GM10248 (cell line): ENCODE results near the gene CSF2.

Experiments used
- CTCF ChIA-PET: fragments of 300-600 bp; sonication (Branson Sonifier 250); formaldehyde crosslinking; extraction: SDS; loops from one replicate; lab custom pipeline; 2021; ENCODE audit warnings: antibody characterized with exemption; lab: Yijun Ruan, JAX
- POLR2A ChIA-PET: fragments of 350-650 bp; sonication (Branson Sonifier 250); formaldehyde crosslinking; extraction: SDS; loops from one replicate; lab custom pipeline; 2020; ENCODE audit warnings: antibody characterized with exemption; lab: Yijun Ruan, JAX
- DNase-seq: peaks from one replicate; pipeline ENCODE4 v3.0.0; 2012; ENCODE audit errors: extremely low spot score
- CTCF ChIP-seq: IDR thresholded peaks from 2 replicates; pipeline ENCODE4 v1.5.1; 2012; ENCODE audit warnings: mild to moderate bottlenecking, low read depth; ENCODE audit errors: extremely low read depth, missing control alignments, control extremely low read depth

Gene CSF2

GRCh38 chr5:132060501-132061161 lies 13.0 kb upstream of the CSF2 start, which contains the start of gene IL3:
Gene IL3, plus strand, starts transcription at chr5:132060655. Its CDS starts 52 bp downstream, at chr5:132060707.
- POLR2A ChIA-PET = no interaction called here
- CTCF ChIA-PET = interaction anchor here (1.0 to 8.5 kb wide), 8 partner anchors 6 to 637 kb away, joined by 3 to 105 read pairs (median 14); no protein-coding TSS in a partner anchor
- DNase-seq = no peak
- no peak for TF ChIP-seq CTCF

- ChIA-PET CTCF (interaction anchor here (0.6 to 8.5 kb wide), 48 partner anchors 9 to 1192 kb away, joined by 3 to 105 read pairs (median 4); partner anchors contain the start of genes ACSL6, CSF2 and FNIP1), POLR2A (interaction anchor here (0.6 kb wide), 1 partner anchor 438 kb away, joined by 8 read pairs; no protein-coding TSS in a partner anchor)
- DNase-seq = peak; percentile 78
- TF ChIP-seq CTCF = peak; percentile 94
Observed at GRCh38 chr5:132063090-132063911, 10.3 kb upstream of the CSF2 start.

- DNase-seq = no peak
- ChIA-PET POLR2A (no interaction called here), CTCF (interaction anchor here (1.0 to 8.5 kb wide), 26 partner anchors 8 to 680 kb away, joined by 3 to 105 read pairs (median 9); partner anchors contain the start of gene CSF2)
- TF ChIP-seq CTCF = no peak
Observed at GRCh38 chr5:132064140-132064539, 9.4 kb upstream of the CSF2 start.

GRCh38 chr5:132064738-132065331 lies 8.8 kb upstream of the CSF2 start:
- DNase-seq = peak; percentile 85
- TF ChIP-seq CTCF = peak; percentile 91
- CTCF ChIA-PET = interaction anchor here (0.7 to 8.5 kb wide), 40 partner anchors 9 to 476 kb away, joined by 3 to 105 read pairs (median 4); partner anchors contain the start of genes CSF2 and P4HA2
- POLR2A ChIA-PET = no interaction called here

GRCh38 chr5:132065351-132065937 lies 8.1 kb upstream of the CSF2 start:
- POLR2A ChIA-PET = no interaction called here
- CTCF ChIA-PET = interaction anchor here (0.7 to 8.5 kb wide), 42 partner anchors 9 to 476 kb away, joined by 3 to 105 read pairs (median 4); partner anchors contain the start of genes CSF2 and P4HA2
- peak; percentile 79 for DNase-seq
- TF ChIP-seq CTCF = peak; percentile 84
